ACC112 (cell line): Measurements from ENCODE around the gene HTR1D.
A peak's percentile ranks its signal among the peaks of the same experiment; 100 is the strongest.

ENCODE experiments used
- H2AFZ ChIP-seq: fragments of 200-600 bp; sonication (generic); one replicate; pipeline ENCODE4 v1.6.0; 2017; ENCODE audit warnings: antibody characterized with exemption, low read length; ENCODE audit not compliant: unreplicated experiment
- H3K27ac ChIP-seq: fragments of 200-600 bp; sonication (generic); 2 replicates; pipeline ENCODE4 v1.5.1; 2014; ENCODE audit warnings: low read depth, mild to moderate bottlenecking, antibody characterized with exemption, low read length, moderate library complexity
- H3K27me3 ChIP-seq: fragments of 200-600 bp; sonication (generic); 2 replicates; pipeline ENCODE4 v1.6.1; 2014; ENCODE audit warnings: mild to moderate bottlenecking, antibody characterized with exemption, low read length, moderate library complexity, mixed read lengths; ENCODE audit not compliant: insufficient read depth
- H3K36me3 ChIP-seq: fragments of 200-600 bp; sonication (generic); 2 replicates; pipeline ENCODE4 v1.6.1; 2016; ENCODE audit warnings: mild to moderate bottlenecking, antibody characterized with exemption, low read length, moderate library complexity, mixed read lengths; ENCODE audit not compliant: insufficient read depth
- H3K4me1 ChIP-seq: fragments of 200-600 bp; sonication (generic); one replicate; pipeline ENCODE4 v1.6.1; 2016; ENCODE audit warnings: low read length, mixed read lengths; ENCODE audit not compliant: insufficient read depth, unreplicated experiment, control insufficient read depth
- H3K4me3 ChIP-seq: fragments of 200-600 bp; sonication (generic); 2 replicates; pipeline ENCODE4 v1.5.1; 2014; ENCODE audit warnings: mild to moderate bottlenecking, low read depth, low read length
- H3K79me2 ChIP-seq: fragments of 200-600 bp; sonication (generic); one replicate; pipeline ENCODE4 v1.6.0; 2016; ENCODE audit warnings: low read length; ENCODE audit not compliant: control insufficient read depth, unreplicated experiment, insufficient read depth

The HTR1D gene

DNA sequence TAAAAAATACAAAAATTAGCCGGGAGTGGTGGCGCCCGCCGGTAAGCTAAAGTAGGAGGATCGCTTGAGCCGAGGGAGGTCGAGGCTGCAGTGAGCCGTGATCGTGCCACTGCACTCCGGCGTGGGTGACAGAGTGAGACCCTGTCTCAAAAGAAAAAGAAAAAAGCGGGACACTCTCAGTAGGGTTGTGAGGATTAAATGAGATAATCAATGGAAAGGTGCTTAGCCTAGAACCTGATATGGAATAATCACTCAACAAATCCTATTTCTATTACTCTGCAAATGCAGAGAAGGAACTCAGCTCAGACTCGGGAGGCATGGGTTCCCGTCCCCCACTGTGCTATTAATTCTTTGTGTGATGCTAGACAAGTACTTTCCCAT is 48.1 kb downstream of the HTR1D start:
- Histone ChIP-seq H3K4me3 (peak overlapping the region; percentile 96), H3K79me2 (peaks cover 39% of the 10 kb centered on the region), H3K27ac (peak overlapping the region; percentile 87), H3K36me3 (no peaks in the 10 kb centered on the region), H3K27me3 (no peaks in the 10 kb centered on the region), H3K4me1 (peaks cover 39% of the 10 kb centered on the region), H2AFZ (peak overlapping the region; percentile 19)

DNA sequence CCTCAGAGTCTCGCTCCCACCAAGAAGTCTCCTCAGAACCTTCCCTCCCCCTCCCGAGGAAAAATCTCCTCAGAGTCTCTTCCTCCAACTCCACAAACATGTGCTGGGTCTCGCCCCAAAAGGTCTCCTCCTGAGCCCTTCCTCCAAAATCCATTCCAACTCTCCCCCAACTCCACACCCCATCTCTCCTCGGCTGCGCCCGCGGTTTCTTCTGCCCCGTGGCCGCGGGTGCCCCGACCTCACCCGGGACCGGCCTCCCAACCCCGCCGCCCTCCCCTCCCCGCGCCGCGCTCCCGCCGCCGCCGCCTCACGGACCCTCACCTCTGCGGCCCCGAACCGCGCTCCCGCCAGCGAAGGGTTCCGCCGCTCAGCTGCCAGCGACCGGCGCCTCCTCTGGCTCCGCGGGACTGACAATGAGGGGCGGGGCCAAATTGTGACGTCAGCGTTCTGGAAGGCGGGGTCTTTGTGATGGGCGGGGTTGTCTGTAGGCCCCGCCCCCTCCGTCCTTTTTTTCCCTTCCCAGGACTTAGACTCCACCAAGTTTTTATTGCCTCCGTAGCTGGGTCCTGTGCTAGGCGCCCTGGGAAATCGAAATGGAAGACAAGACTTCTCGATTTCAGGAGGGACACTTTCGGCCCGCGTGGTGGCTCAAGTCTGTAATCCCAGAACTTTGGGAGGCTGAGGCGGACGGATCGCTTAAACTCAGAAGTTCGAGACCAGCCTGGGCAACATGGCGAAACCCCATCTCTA is 48.7 kb downstream of the HTR1D start, which contains the start of gene LUZP1:
LUZP1 (minus strand) TSS at position 412 of the 750 bp plus-strand sequence.
- H3K4me1 ChIP-seq, result peaks cover 41% of the 10 kb centered on the region
- peak within 1 kb of the TSS; percentile 19 for H2AFZ ChIP-seq

DNA sequence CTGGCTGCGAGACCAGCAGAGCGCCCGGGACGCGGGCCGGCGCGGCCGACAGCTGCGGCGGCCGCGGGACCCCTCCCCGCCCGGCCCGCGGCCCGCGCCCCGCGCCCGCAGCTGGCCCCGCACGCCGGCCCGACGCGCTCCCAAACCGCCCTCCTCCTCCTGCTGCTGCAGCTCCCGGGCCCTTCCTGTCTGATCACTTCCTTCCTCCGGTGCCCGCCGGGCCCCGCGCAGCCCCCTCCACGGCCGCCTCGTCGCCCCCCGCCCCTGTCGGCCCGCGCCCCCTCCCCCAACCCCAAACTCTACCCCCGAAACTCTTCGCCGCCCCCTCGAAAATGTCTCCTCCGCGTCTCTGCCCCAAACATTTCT is 49.2 kb downstream of the HTR1D start:
- H3K27ac ChIP-seq, result peak overlapping the region; percentile 87
- peak overlapping the region; percentile 96 for H3K4me3 ChIP-seq
- no peaks in the 10 kb centered on the region for H3K27me3 ChIP-seq
- no peaks in the 10 kb centered on the region for H3K36me3 ChIP-seq
- H3K79me2 ChIP-seq, result peaks cover 50% of the 10 kb centered on the region
- H2AFZ ChIP-seq, result no peak overlapping the region
- peaks cover 44% of the 10 kb centered on the region for H3K4me1 ChIP-seq

More for the DNA sequence above, 48.7 kb downstream of the HTR1D start, which contains the start of gene LUZP1:
- H3K27ac ChIP-seq, result peak within 1 kb of the TSS; percentile 87
- no peaks in the 10 kb centered on the region for H3K27me3 ChIP-seq
- peaks cover 45% of the 10 kb centered on the region for H3K79me2 ChIP-seq
- H3K36me3 ChIP-seq, result no peaks in the 10 kb centered on the region
- peak within 1 kb of the TSS; percentile 96 for H3K4me3 ChIP-seq

DNA sequence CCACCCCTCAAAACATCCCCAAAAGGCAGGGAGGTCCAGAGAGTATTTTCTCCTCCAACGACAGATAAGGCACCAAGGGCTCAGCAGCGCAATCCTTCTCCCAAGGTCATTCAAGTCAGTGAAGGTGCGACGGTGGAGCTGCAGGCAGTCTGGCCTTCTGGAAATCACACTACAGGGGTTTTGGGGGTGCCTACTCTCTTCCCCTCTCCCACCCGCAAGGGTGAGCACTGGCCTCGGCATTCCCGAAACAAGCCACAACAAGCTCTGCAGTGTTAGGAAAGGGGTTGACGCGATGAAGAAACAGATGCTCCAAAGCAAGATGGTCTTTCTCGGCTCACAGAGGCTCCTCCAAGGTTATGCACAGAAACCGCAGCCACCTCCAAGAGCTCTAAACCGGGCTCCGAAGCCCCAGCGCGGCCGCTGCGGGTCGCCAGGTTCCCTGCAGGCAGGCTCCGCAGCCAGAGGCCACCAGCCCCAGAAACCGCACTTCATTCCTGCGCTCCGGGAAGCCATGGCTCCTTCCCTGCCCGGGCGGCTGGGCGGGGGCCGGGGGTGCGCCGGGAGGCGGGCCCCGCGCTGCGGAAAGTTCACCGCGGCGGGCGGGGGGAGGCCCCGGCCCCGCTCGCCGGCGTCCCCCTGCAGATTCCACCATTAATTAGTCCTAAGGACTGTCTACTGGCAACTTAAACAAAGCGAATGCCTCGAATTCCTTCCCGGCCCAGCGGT is 49.8 kb downstream of the HTR1D start:
- Histone ChIP-seq H3K79me2 (peaks cover 56% of the 10 kb centered on the region), H3K4me1 (peaks cover 44% of the 10 kb centered on the region), H3K36me3 (no peaks in the 10 kb centered on the region), H3K27me3 (no peaks in the 10 kb centered on the region), H2AFZ (peak overlapping the region; percentile 22), H3K27ac (peak overlapping the region; percentile 12; the same call in 1 of the 2 replicates), H3K4me3 (peak overlapping the region; percentile 96)

DNA sequence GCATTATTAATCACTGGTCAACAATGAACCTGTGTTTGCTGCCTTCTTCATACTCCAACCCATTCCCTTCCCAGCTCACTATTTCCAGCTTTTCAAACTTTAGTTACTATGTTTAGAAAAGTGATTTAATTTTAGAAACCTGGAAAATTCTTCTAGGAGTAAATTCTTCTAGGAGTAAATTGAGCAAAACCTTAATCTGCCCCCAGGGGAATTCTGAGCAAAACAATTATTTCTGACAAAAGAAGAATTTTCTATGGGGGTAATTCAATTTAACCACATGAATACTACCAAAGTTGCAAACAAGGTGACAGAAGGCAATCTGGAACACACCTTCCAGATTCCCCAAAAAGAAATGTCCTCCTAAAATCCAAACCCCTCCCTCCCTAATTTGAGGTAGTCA is 50.4 kb downstream of the HTR1D start:
- Histone ChIP-seq H2AFZ (no peak overlapping the region), H3K4me1 (peaks cover 44% of the 10 kb centered on the region), H3K79me2 (peaks cover 61% of the 10 kb centered on the region), H3K27me3 (no peaks in the 10 kb centered on the region), H3K4me3 (peak overlapping the region; percentile 96), H3K27ac (peak overlapping the region; percentile 12; the same call in 1 of the 2 replicates), H3K36me3 (no peaks in the 10 kb centered on the region)

DNA sequence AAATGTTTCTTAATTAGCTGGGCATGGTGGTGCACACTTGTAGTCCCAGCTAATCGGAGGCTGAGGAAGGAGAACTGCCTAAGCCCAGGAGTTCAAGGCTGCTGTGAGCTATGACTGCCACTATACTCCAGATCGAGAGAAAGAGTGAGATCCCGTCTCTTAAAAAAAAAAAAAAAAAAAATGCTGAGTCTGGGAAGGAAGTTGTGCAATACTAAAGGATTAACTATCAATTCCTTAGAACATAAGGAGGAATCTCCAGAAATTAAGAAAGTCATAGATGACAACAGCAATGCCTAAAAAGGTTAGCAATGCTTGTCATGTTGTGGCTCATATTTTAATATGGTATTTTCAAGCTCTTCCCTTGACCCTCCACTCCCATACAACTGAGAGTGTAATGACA is 53.9 kb downstream of the HTR1D start:
- H2AFZ ChIP-seq, result no peak overlapping the region
- H3K4me3 ChIP-seq, result no peak overlapping the region; the same call in 1 of the 2 replicates
- no peaks in the 10 kb centered on the region for H3K27me3 ChIP-seq
- H3K36me3 ChIP-seq, result no peaks in the 10 kb centered on the region
- H3K27ac ChIP-seq, result no peak overlapping the region
- H3K4me1 ChIP-seq, result peaks cover 28% of the 10 kb centered on the region
- peaks cover 95% of the 10 kb centered on the region for H3K79me2 ChIP-seq

DNA sequence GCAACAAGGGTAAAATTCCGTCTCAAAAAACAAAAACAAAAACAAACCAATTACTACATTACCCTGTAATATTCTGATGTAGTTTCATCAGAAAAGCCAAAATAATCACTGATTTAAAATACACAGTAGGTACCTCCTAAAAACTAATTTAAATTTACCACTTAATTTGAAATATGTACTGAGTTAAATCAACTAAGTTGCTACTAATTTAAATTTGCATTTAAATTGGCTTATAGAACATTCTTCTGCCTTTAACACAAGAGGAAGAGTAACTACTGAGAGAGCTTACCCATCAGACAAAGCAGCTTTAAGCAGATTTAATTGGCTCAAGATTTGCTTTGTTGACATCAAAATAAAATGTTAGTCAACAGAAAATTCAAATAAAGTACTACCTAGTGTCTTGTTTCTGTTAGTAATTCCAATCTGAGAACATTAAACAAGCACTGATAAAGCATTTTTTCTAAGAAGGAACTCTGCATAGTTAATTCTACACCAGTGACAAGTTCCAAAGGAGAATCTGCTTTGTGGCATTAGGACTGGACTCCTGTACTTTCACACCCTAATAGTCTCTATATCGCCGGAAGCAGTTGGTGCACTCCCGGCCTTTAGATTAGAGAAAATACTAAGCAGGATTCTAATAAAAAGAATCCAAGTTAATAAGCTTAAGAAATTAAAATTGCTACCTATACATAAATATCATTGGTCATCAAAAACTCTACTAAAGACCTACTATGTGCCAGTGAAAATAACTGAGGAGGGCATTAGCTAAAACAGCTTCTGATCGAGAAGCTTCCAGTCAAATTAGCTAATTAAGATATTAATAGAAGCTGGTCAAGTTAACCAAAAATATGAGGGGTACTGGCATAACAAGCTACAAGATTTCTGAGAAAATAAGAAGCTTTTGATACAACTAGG is 57.1 kb downstream of the HTR1D start:
- Histone ChIP-seq H3K79me2 (peaks cover 94% of the 10 kb centered on the region), H2AFZ (no peak overlapping the region), H3K27me3 (no peaks in the 10 kb centered on the region), H3K36me3 (no peaks in the 10 kb centered on the region), H3K4me1 (peaks cover 11% of the 10 kb centered on the region), H3K4me3 (no peak overlapping the region), H3K27ac (no peak overlapping the region)

DNA sequence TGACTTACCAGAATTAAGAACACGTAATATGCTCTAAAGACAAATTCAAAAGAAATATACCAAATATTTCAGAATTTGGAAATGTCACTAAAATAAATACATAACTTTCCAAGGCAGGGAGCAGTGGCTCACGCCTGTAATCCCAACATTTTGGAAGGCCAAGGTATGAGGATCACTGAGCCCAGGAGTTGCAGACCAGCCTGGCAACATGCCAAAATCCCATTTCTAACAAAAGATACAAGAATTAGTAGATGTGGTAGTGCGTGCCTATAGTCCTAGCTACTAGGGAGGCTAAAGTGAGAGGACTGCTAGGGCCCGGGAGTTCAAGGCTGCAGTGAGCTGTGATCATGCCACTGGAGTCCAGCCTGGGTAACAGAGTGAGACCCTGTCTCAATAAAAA is 60.4 kb downstream of the HTR1D start:
- Histone ChIP-seq H2AFZ (no peak overlapping the region), H3K79me2 (peaks cover 90% of the 10 kb centered on the region)

DNA sequence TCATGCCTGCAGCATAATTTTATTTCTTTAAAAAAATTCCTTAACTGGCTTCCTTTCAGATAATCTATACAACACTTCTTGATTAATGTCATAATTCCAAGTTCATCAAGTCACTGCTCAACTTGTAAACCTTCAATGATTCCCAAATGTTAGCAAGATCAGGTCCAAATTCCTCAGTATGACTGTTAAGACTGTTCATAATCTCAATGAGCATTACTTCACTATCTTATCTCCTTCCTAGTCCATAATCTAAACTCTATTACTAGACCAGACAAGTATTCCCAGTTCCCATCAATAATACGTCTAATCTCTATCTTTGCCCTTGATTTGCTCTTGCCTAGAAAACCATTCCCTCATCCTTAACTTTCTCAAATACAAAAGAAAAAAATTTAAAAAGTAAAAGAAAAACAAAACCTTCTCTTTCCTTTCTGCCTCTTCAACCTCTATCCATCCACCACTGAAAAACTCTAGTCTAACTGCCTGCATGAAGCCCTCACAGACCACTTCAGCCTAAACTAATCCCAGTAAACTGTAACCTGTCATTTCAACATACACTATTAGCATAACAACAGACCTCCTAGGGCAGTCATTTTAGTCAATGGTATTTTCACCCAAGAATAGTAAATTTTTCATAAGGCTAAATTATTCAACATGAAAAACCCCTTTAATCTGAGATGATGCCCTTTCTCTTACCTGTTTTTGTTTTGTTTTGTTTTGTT is 64.2 kb downstream of the HTR1D start:
- Histone ChIP-seq H3K4me1 (peaks cover 11% of the 10 kb centered on the region), H2AFZ (no peak overlapping the region), H3K36me3 (no peaks in the 10 kb centered on the region), H3K4me3 (no peak overlapping the region), H3K79me2 (peaks cover 89% of the 10 kb centered on the region), H3K27me3 (no peaks in the 10 kb centered on the region), H3K27ac (no peak overlapping the region)

More for the DNA sequence above, 60.4 kb downstream of the HTR1D start:
- H3K27ac ChIP-seq, result no peak overlapping the region
- H3K4me1 ChIP-seq, result no peaks in the 10 kb centered on the region
- no peaks in the 10 kb centered on the region for H3K27me3 ChIP-seq
- H3K4me3 ChIP-seq, result no peak overlapping the region
- no peaks in the 10 kb centered on the region for H3K36me3 ChIP-seq

DNA sequence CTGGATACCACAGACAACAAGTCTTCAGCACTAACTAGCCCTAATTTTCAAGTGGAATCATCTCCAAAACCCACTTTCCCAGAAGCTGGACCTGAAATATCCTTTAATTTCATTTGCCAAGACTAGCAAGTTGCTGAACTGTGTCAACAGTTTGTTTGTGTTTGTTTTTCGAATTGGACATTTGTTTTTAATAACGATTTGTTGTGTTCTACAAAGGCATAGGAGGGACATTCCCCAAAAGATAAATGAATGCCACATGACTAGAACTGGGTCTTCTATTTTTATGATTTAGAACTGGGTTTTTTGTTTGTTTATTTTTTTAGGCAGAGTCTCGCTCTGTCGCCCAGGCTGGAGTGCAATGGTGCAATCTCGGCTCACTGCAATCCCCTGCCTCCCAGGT is 66.6 kb downstream of the HTR1D start:
- peaks cover 84% of the 10 kb centered on the region for H3K79me2 ChIP-seq
- H3K36me3 ChIP-seq, result 0 out of 2 replicates have a peak, but pooled peaks cover 3% of the 10 kb centered on the region
- no peak overlapping the region for H3K4me3 ChIP-seq
- peaks cover 12% of the 10 kb centered on the region for H3K4me1 ChIP-seq
- H3K27me3 ChIP-seq, result no peaks in the 10 kb centered on the region
- no peak overlapping the region for H3K27ac ChIP-seq
- H2AFZ ChIP-seq, result no peak overlapping the region
